SK-N-SH treated with all-trans-retinoic acid at 6 μM for 48 hours (cell line): Measurements from ENCODE around the gene RBM27.

Experiments used
- ATAC-seq: fragments of 200-7000 bp; cut with Tn5 transposase; 3 replicates; pipeline ENCODE4 v1.9.1; 2020; ENCODE audit warnings: mild to moderate bottlenecking, moderate library complexity
- ARNTL ChIP-seq: fragments of 450-650 bp; formaldehyde crosslinking; IDR thresholded peaks from 2 replicates; pipeline ENCODE4 v1.5.0; 2020; ENCODE audit warnings: low read depth, mild to moderate bottlenecking, moderate library complexity, borderline replicate concordance
- BACH2 ChIP-seq: fragments of 250-450 bp; sonication (Bioruptor Pico); IDR thresholded peaks from 2 replicates; pipeline ENCODE4 v1.9.0; 2021; ENCODE audit warnings: mild to moderate bottlenecking, borderline replicate concordance
- CSDC2 ChIP-seq: fragments of 250-450 bp; sonication (Bioruptor Pico); IDR thresholded peaks from 2 replicates; pipeline ENCODE4 v1.5.0; 2020; ENCODE audit warnings: mild to moderate bottlenecking, moderate library complexity
- CSRNP3 ChIP-seq: fragments of 250-450 bp; sonication (Bioruptor Pico); IDR thresholded peaks from 2 replicates; pipeline ENCODE4 v1.5.1; 2021; ENCODE audit warnings: mild to moderate bottlenecking, moderate library complexity
- GLIS3 ChIP-seq: fragments of 250-450 bp; sonication (Bioruptor Pico); IDR thresholded peaks from 2 replicates; pipeline ENCODE4 v1.5.0; 2020; ENCODE audit warnings: mild to moderate bottlenecking, moderate library complexity
- ISL1 ChIP-seq: fragments of 250-450 bp; sonication (Bioruptor Pico); IDR thresholded peaks from 2 replicates; pipeline ENCODE4 v2.1.2; 2022; ENCODE audit warnings: mild to moderate bottlenecking, moderate library complexity
- OSR1 ChIP-seq: fragments of 250-450 bp; sonication (Bioruptor Pico); IDR thresholded peaks from 2 replicates; pipeline ENCODE4 v1.8.0; 2022; ENCODE audit warnings: moderate library complexity, mild to moderate bottlenecking, inconsistent platforms
- PATZ1 ChIP-seq: fragments of 250-450 bp; sonication (Bioruptor Pico); IDR thresholded peaks from 2 replicates; pipeline ENCODE4 v1.8.0; 2020; ENCODE audit warnings: mild to moderate bottlenecking, moderate library complexity, borderline replicate concordance
- POU6F1 ChIP-seq: fragments of 250-450 bp; sonication (Bioruptor Pico); IDR thresholded peaks from 2 replicates; pipeline ENCODE4 v1.8.0; 2021; ENCODE audit warnings: low read depth, mild to moderate bottlenecking, moderate library complexity, borderline replicate concordance
- PPARA ChIP-seq: fragments of 250-450 bp; sonication (Bioruptor Pico); IDR thresholded peaks from 2 replicates; pipeline ENCODE4 v1.5.0; 2020; ENCODE audit warnings: mild to moderate bottlenecking, borderline replicate concordance
- SNAI2 ChIP-seq: fragments of 250-450 bp; sonication (Bioruptor Pico); IDR thresholded peaks from 2 replicates; pipeline ENCODE4 v1.5.0; 2020; ENCODE audit warnings: mild to moderate bottlenecking, moderate library complexity
- TCF4 ChIP-seq: fragments of 250-450 bp; sonication (Bioruptor Pico); IDR thresholded peaks from 2 replicates; pipeline ENCODE4 v1.8.0; 2021; ENCODE audit warnings: mild to moderate bottlenecking, moderate library complexity, borderline replicate concordance
- TOX ChIP-seq: fragments of 250-450 bp; sonication (Bioruptor Pico); IDR thresholded peaks from 2 replicates; pipeline ENCODE4 v1.8.0; 2021; ENCODE audit warnings: mild to moderate bottlenecking, moderate library complexity, borderline replicate concordance
- TSHZ2 ChIP-seq: fragments of 250-450 bp; sonication (Bioruptor Pico); IDR thresholded peaks from 2 replicates; pipeline ENCODE4 v1.5.0; 2020; ENCODE audit warnings: mild to moderate bottlenecking, moderate library complexity
- ZC3H10 ChIP-seq: fragments of 250-450 bp; sonication (Bioruptor Pico); IDR thresholded peaks from 2 replicates; pipeline ENCODE4 v1.5.1; 2021; ENCODE audit warnings: mild to moderate bottlenecking, moderate library complexity
- ZFP3 ChIP-seq: fragments of 250-450 bp; sonication (Bioruptor Pico); IDR thresholded peaks from 2 replicates; pipeline ENCODE4 v1.5.0; 2020; ENCODE audit warnings: mild to moderate bottlenecking, moderate library complexity
- ZFP30 ChIP-seq: fragments of 450-650 bp; formaldehyde crosslinking; IDR thresholded peaks from 2 replicates; pipeline ENCODE4 v1.5.0; 2022; ENCODE audit warnings: mild to moderate bottlenecking, moderate library complexity
- ZNF70 ChIP-seq: fragments of 450-650 bp; formaldehyde crosslinking; IDR thresholded peaks from 2 replicates; pipeline ENCODE4 v1.5.0; 2020; ENCODE audit warnings: mild to moderate bottlenecking, moderate library complexity
- ZNF8 ChIP-seq: fragments of 450-650 bp; formaldehyde crosslinking; IDR thresholded peaks from 2 replicates; pipeline ENCODE4 v1.5.0; 2020; ENCODE audit warnings: mild to moderate bottlenecking, moderate library complexity

Gene RBM27

GRCh38 chr5:146218168-146218567 is 14.8 kb downstream of the RBM27 start:
- TF ChIP-seq TCF4 (CRISPR knock-in tag) (no peak), PPARA (CRISPR knock-in tag) (no peak), ZFP3 (CRISPR knock-in tag) (no peak), GLIS3 (no peak), OSR1 (CRISPR knock-in tag) (no peak)
- ATAC-seq = no peak

- ATAC-seq = no peak
- TF ChIP-seq SNAI2 (no peak), TSHZ2 (no peak), ZFP3 (CRISPR knock-in tag) (no peak), PATZ1 (no peak), ZNF70 (CRISPR knock-in tag) (no peak), ZNF8 (CRISPR knock-in tag) (no peak), OSR1 (CRISPR knock-in tag) (no peak), GLIS3 (no peak), PPARA (CRISPR knock-in tag) (no peak), BACH2 (CRISPR knock-in tag) (no peak), CSDC2 (CRISPR knock-in tag) (no peak), ZC3H10 (CRISPR knock-in tag) (no peak), CSRNP3 (CRISPR knock-in tag) (no peak), TCF4 (CRISPR knock-in tag) (no peak), ZFP30 (CRISPR knock-in tag) (no peak), POU6F1 (no peak), TOX (CRISPR knock-in tag) (no peak), ISL1 (CRISPR knock-in tag) (no peak)
These were observed 15.8 kb downstream of the RBM27 start for GRCh38 chr5:146219243-146219642.

GRCh38 chr5:146221234-146221633 is 17.8 kb downstream of the RBM27 start:
- no peak for TF ChIP-seq SNAI2
- no peak for TF ChIP-seq TSHZ2
- no peak for TF ChIP-seq ZFP30 (CRISPR knock-in tag)
- TF ChIP-seq TOX (CRISPR knock-in tag) = no peak
- TF ChIP-seq ZC3H10 (CRISPR knock-in tag) = no peak
- no peak for TF ChIP-seq TCF4 (CRISPR knock-in tag)
- TF ChIP-seq ARNTL = no peak
- no peak for TF ChIP-seq ISL1 (CRISPR knock-in tag)
- TF ChIP-seq ZNF70 (CRISPR knock-in tag) = no peak
- ATAC-seq = no peak
